HG02678 (cell line): ENCODE measurements around the gene MRPL57.
"Not testable (repeated sequence)": the region's sequence is repeated elsewhere in the genome, so short reads cannot be mapped to it uniquely, and the experiment has no call there.

Experiments used
- ATAC-seq: cut with Tn5 transposase; IDR thresholded peaks from one replicate; pipeline ENCODE4 v1.9.1; 2021; ENCODE audit warnings: mild to moderate bottlenecking, moderate library complexity; ENCODE audit not compliant: unreplicated experiment

MRPL57 gene

DNA sequence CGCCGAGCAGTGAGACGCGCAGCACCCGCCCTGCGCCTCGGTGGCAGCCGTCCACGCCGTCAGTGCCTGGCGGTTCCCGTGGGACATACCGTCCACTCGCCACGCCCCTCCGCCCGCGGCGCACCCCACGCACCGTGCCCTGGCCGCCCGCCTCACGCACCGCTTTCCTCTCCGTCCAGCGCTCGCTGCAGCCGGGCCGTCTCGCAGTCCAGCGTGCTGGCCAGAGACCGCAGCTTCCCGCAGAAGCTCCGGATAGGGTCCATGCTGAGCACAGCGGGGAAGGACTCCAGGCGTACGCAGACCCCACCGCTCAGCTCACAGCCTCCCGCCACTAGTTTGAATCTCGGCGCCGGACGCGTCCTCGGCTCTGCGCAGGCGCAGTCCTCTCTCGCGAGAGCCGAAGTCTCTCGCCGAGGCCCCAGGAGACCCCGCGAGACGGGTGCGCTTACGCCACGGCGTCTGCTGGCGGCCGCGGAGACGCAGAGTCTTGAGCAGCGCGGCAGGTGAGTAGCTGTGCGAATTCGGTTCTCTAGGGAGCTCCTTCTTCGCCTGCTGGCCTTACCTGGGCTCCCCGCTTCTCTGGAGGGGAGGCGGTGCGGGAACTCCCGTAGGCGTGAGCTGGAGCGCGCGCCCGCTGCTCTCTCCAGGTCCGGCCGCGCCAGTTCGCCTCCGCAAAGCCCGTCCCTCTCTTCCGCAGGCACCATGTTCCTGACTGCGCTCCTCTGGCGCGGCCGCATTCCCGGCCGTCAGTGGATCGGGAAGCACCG, at the start of gene MRPL57, which contains the start of gene SKA3:
TSS of gene MRPL57 (plus strand) at position 444 of the 767 bp plus-strand sequence. CDS start at position 703, 259 bp downstream.
TSS of gene SKA3 (minus strand) at position 338 of the 767 bp plus-strand sequence. CDS start at position 263, 75 bp downstream.
- ATAC-seq = peak; percentile 92

DNA sequence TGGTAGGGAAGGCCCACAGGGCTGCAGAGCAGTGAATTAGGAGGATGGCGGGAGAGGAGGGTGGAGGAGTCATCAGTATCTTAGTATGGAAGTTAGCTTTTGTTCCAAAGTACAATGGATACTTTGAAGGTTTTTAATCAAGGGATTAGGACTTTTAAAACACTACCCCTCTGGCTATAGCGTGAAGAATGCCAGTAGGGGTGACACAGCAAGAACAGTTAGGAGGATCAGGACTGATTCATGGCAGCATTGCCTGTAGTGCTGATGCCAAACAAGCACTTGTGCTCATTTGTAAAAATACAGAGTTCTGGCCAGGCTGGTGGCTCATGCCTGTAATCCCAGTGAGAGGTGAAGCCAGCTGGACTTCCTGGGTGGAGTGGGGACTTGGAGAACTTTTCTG, 46.3 kb upstream of the MRPL57 start:
- no peak for ATAC-seq

DNA sequence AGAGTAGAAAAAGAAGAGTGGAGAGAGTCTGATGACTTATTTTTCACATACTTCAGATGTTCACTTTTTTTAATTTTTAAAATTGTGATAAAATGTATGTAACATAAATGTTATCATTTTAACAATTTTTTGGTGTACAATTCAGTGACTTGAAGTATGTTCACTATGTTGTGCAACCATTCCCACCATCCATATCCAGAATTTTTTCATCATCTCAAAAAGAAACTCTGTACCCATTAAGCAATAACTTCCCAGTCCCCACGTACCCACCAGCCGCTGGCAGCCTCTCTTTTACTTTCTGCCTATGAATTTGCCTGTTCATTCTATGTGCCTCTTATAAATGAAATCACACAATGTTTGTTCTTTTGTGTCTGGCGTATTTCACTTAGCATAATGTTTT, 43.4 kb upstream of the MRPL57 start:
- ATAC-seq = no peak

DNA sequence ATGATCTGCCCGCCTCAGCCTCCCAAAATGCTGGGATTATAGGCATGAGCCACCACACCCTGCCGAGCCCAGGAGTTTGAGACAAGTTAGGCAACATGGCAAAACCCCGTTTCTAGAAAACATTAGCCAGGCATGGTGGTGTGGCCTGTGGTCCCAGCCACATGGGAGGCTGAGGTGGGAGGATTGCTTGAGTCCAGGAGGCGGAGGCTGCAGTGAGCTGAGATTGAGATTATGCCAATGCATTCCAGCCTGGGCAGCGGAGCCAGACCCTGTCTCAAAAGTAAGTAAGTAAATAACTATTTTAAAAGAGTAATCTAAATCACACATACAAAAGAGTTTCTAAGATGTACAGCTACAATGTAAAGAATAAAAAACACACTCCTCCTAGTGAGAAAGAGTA, 42.0 kb upstream of the MRPL57 start:
- no peak for ATAC-seq

DNA sequence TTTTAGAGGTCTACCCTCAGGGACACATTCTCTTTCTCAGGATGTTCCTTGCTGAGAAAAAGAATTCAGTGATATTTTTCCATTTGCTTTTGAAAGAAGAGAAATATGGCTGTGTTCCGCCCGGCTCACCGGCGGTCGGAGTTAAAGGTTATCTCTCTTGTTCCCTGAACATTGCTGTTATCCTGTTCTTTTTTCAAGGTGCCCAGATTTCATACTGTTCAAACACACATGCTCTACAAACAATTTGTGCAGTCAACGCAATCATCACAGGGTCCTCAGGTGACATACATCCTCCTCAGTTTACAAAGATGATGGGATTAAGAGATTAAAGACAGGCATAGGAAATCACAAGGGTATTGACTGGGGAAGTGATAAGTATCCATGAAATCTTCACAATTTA, 40.6 kb upstream of the MRPL57 start:
- ATAC-seq = not testable (repeated sequence)

DNA sequence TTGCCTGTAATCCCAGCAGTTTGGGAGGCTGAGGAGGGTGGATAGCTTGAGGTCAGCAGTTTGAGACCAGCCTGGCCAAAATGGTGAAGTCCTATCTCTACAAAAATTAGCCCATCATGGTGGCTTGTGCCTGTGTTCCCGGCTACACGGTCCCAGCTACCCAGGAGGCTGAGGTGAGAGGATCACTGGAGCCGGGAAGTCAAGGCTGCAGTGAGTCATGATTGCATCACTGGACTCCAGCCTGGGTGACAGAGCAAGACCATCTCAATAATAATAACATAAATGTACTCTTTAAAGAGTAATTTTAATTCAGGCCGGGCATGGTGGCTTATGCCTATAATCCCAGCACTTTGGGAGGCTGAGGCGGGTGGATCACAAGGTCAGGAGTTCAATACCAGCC, 38.8 kb upstream of the MRPL57 start:
- no peak for ATAC-seq

DNA sequence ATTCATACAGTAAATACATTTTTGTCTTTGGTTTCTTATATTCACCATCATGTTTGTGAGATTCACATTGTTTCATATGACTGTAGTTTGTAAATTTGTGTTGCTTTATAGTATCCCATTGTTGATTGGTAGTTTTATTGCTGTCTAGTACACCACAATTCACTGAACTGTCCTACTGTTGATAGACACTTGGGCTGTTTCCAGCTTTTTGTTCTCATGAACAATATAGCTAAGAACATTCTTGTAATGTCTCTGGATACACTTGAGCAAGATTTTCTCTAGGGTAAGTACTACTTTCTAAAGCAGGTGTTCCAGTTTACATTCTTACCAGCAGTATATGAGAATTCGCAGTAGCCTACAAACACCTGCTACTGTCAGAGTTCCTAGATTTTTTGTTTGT, 37.9 kb upstream of the MRPL57 start:
- ATAC-seq = no peak

DNA sequence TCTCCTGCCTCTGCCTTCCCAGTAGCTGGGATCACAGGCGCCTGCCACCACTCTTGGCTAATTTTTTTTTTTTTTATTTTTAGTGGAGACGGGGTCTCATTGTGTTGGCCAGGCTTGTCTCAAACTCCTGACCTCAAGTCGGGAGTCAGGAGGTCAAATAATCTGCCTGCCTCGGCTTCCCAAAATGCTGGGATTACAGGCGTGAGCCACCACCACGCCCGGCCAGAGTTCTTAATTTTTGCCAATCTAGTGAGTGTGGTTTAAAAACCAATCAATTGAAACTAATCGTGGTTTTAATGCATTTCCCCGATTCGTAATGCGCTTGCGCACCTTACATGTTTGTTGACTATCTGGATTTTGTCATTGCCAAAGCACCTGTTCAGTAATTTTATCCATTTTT, 37.1 kb upstream of the MRPL57 start:
- ATAC-seq = no peak

DNA sequence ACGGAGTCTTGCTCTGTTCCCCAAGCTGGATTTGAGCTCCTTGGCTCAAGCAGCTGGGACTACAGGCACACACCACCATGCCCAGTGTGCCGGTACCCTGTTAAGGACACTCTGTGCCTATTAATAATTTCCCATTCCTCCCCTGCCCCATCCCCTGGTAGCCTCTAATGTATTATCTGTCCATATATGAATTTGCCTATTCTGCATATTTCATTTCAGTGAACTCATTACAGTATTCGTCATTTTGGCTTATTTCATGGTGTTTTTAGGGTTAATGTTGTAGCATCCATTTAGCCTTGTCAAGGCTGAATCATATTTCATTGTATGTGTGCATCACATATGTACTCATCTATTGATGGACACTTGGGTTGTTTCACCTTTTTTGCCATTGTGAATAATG, 33.7 kb upstream of the MRPL57 start:
- ATAC-seq = no peak

DNA sequence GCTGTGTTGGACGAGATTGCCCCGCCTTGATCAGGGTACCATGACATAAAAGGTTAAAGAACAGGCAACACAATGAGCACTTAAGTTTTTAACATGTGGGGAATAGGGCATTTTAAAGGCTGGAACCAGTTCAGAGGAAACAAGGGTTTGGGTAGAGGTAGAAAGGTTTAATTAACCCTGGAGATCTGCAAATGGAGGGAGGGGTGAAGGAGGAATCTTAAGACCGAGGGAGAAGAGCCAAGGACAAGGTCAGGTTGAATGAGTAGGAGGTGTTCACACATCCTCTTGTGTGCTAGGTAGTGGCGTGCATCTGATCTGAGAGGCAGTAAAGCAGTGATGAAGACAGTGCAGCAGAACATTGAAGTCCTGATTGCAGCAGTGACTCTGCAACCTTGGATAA, 28.6 kb upstream of the MRPL57 start:
- ATAC-seq = no peak

DNA sequence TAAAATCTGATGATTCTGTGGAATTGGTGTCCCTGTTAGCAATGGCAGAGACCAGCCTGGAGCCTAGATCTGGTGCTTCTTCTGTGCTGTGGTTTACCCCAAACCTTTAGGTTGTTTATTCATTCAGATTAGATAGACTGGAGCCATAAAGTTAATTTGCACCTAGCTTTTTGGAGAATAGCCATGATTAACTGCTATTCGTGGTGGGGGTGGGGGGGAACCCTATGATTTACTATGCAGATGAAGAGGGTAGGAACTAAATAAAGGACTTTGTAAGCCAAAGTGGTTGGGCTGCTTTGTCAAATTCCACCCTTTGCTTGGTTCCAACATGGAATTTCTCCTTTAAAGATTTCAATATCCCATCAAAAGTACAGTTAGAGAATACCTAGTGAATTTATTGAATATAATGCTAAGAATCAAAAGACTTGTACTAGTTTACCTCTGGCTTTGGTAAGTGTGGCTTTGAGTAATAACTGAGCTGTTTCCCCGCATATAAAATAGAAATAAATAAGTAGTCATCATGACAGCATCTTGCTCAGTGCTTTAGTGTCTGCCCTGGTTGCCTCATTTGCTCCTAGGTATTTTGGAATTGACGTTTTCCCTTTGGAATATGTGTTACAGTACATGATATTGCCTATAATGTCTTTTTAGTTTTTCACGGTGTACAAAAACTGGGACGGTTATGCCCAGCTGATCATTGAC, 27.8 kb upstream of the MRPL57 start:
- ATAC-seq = no peak

DNA sequence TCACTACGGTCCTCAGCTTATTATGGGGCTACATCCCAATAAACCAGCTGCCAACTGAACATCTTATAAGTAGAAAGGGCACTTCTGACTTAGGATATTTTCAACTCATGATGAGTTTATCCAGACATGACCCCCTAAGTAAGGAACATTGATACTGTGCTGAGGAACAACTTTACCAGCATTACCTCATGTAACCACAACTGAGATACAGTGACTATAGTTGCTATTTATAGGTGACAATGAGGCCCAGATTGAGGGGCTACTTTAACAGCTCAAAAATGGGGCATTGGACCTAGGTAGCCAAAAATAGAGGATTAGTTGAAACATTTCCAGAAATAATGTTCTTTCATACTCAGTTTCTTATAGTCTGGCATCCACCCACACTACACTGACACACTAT, 26.9 kb upstream of the MRPL57 start:
- ATAC-seq = no peak

DNA sequence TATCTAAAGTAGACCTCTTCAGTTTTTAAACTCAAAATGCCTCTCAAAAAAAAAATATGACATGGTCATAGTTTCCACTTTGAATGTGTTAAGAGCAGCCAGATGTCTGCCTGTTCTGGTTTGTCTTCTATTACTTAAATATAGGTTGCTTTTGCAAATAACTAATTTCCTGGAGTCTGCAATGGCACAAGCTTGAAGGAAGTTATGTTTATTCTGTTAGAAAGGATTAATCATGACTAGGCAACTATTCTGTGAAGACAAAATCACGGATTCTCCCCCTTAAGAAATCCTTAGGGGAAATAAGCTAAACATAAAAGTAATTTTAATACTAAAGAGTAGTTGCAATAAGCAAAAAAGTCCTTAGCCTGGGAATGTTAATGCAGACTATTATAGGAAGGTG, 26.4 kb upstream of the MRPL57 start:
- ATAC-seq = no peak

DNA sequence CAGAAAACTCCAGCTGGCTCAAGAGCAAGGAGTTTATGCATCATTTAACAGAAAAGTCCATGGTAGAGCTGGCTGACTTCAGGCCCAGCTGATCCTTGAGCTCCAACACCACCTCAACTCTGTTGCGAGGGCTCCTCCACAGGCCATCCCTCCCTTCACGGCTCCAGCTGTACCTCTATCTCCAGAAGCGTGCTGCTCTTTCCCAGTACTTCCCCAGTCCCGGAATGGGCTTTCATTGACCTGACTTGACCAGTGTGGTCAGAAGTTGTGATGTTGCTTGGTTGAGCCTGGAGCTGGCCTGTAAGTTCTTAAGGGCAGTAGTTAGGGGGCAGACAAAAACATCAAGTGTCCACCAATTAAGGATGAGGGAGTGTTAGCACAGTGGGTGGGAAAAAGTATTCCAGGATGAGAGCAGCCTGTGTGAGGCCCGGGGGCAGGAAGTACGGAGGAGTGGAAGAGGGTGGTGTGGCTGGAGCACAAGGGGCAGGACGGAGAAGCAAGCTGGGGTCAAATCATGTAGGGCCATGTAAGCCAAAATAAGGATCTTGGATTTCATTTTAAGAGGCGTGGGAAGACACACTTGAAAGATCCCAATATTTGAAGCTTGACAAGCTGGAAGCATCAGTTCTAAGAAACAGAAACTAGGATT, 24.1 kb upstream of the MRPL57 start:
- no peak for ATAC-seq

DNA sequence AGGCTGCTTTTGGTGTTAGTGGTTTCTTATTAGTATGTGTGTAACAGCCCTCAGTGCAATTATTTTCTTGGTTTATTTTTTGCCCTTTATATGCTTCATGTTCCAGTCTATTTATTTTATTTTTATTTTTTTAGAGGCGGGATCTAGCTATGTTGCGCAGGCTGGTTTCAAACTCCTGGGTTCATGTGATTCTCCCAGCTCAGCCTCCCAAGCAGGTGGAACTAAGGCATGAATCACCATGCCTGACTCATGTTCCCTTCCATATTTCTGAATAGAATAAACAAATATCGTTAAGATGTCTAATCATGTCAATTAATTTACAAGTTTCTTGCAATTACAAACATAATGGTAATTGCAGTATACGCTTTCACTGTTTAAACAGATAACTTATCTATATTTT, 11.8 kb upstream of the MRPL57 start:
- no peak for ATAC-seq

DNA sequence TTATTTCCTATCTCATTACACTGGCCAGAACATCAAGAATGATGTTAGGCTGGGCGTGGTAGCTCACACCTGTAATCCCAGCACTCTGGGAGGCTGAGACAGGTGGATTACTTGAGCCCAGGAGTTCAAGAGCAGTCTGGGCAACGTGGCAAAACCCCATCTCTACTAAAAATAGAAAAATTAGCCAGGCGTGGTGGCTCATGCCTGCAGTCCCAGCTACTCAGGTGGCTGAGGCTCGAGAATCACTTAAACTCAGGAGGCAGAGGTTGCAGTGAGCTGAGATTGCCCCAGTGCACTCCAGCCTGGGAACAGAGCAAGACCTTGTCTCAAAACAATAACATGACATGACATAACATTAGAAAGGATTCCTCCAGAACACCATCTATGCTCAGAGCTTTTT, 10.9 kb upstream of the MRPL57 start:
- ATAC-seq = not testable (repeated sequence)

DNA sequence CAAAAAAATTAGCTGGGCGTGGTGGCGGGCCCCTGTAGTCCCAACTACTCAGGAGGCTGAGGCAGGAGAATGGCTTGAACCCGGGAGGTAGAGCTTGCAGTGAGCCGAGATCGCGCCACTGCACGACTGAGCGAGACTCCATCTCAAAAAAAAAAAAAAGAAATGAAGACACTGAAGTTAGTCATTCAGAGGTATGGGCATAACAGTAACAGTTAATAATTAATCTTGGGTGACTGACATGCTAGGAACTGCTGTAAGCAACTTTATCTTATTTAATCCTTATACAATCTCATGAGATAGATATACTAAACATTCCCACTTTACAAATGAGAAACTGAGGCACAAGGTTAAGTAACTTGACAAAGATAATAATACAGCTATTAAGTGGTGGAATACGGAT, 5.0 kb upstream of the MRPL57 start:
- ATAC-seq = no peak

DNA sequence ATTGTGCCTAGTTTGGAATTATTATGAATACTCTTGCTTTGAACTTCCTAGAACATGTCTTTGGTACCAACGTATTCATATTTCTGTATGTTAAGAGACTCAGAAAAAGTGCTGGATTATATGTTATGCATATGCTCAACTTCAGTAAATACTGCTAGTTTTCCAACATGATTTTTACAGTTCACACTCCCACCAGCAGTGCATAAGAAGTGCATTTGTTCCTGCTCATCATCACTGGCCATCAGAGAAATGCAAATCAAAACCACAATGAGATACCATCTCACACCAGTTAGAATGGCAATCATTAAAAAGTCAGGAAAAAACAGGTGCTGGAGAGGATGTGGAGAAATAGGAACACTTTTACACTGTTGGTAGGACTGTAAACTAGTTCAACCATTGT, 2.7 kb upstream of the MRPL57 start:
- not testable (repeated sequence) for ATAC-seq

DNA sequence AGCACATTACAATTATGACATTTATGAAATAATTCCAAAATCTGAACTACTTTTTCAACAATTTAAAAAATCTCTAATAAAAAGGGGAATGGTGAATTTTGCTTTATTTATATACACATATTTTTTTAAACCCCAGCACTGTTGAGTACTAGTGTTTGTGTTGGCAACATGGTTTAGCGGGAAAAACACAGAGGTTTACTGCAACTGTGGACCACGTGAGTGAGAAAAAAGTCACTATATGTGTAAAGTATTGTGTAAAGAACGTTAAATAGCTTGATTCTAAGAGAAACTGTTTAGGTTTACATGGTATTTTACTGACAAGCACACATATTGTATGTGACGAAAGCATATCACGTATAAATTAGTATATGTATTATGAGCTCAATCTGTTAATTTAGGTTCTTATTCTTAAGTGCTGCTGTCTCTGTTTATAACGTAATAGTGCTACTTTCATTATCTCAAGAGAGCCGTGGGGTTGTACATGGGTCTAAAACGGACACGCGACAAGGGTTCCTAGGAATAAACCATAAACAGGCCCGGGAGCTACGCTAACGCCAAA, 723 bp upstream of the MRPL57 start:
- no peak for ATAC-seq

DNA sequence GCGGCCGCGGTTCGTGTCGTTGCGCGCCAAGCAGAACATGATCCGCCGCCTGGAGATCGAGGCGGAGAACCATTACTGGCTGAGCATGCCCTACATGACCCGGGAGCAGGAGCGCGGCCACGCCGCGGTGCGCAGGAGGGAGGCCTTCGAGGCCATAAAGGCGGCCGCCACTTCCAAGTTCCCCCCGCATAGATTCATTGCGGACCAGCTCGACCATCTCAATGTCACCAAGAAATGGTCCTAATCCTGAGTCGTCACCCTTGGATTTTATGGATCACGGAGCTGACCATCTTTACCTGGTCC, 475 bp downstream of the MRPL57 start:
- peak; percentile 28 for ATAC-seq

DNA sequence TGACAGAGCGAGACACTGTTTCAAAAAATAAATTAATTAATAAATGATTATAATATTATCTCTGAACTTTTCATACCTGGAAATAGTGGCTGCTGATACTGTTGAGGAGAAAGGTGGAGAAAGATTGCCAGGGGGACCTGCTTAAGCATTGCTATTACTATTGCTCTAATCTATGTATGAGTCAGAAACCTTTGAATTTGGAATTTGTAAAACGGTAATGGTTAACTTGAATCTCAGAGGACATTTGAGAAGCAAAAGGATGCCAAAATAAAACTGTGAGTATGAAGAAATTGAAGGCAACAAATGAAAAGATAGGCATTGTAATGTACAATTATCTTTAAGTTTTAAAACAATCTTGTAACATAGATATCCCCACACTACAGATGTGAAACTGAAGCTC, 5.2 kb downstream of the MRPL57 start:
- ATAC-seq = no peak

DNA sequence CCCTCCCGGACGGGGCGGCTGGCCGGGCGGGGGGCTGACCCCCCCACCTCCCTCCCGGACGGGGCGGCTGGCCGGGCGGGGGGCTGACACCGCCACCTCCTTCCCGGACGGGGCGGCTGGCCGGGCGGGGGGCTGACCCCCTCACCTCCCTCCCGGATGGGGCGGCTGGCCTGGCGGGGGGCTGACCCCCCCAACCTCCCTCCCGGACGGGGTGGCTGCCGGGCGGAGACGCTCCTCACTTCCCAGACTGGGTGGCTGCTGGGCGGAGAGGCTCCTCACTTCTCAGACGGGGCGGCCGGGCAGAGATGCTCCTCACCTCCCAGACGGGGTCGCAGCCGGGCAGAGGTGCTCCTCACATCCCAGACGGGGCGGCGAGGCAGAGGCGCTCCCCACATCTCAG, 10.0 kb downstream of the MRPL57 start:
- not testable (repeated sequence) for ATAC-seq
